Subcutaneous adipose tissue (tissue), 4 donors: Measurements from ENCODE around the gene CAMTA1. TPM values are rescaled to one million over a fixed set of nuclear protein-coding genes. Genes with fewer than 3 reads are reported as not detected.

Source experiments
- total RNA-seq, 4 donors: library from RNA; depleted of rRNA; stranded (reverse); fragments of >200 nt; gene quantifications; one replicate each; pipeline ENCODE4 v1.1.0, GENCODE V29; 2016
- TF ChIP-seq, protein P1 (sequence below): fragments of 450-650 bp; IDR thresholded peaks from one replicate; pipeline ENCODE4 v1.5.1; 2016; ENCODE audit warnings: low read depth, mild to moderate bottlenecking, control low read depth, antibody characterized with exemption, moderate library complexity

CAMTA1 gene
- total RNA-seq, 4 donors from 2014 or later: 58.6 to 82.5 (median 78.0) TPM

DNA sequence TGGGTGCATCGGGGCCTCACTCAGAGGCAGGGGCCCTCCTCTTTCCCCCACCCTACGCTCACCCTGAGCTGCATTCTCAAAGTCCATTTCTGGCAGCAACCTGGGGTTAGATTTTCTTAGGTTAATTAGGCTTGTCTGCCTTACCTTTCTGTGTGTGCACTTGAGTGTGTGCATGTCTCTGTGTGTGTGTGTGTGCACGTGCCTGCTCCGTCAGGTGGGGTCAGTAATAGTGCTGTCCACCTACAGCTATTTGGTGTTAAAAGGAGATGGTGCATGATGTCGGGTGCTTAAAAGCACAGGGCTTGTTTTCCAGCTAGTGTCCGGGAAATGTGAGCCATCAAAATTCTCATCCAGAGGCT lies 257.9 kb downstream of the CAMTA1 start:
- TF ChIP-seq, protein P1, sequence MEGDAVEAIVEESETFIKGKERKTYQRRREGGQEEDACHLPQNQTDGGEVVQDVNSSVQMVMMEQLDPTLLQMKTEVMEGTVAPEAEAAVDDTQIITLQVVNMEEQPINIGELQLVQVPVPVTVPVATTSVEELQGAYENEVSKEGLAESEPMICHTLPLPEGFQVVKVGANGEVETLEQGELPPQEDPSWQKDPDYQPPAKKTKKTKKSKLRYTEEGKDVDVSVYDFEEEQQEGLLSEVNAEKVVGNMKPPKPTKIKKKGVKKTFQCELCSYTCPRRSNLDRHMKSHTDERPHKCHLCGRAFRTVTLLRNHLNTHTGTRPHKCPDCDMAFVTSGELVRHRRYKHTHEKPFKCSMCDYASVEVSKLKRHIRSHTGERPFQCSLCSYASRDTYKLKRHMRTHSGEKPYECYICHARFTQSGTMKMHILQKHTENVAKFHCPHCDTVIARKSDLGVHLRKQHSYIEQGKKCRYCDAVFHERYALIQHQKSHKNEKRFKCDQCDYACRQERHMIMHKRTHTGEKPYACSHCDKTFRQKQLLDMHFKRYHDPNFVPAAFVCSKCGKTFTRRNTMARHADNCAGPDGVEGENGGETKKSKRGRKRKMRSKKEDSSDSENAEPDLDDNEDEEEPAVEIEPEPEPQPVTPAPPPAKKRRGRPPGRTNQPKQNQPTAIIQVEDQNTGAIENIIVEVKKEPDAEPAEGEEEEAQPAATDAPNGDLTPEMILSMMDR: no peak

DNA sequence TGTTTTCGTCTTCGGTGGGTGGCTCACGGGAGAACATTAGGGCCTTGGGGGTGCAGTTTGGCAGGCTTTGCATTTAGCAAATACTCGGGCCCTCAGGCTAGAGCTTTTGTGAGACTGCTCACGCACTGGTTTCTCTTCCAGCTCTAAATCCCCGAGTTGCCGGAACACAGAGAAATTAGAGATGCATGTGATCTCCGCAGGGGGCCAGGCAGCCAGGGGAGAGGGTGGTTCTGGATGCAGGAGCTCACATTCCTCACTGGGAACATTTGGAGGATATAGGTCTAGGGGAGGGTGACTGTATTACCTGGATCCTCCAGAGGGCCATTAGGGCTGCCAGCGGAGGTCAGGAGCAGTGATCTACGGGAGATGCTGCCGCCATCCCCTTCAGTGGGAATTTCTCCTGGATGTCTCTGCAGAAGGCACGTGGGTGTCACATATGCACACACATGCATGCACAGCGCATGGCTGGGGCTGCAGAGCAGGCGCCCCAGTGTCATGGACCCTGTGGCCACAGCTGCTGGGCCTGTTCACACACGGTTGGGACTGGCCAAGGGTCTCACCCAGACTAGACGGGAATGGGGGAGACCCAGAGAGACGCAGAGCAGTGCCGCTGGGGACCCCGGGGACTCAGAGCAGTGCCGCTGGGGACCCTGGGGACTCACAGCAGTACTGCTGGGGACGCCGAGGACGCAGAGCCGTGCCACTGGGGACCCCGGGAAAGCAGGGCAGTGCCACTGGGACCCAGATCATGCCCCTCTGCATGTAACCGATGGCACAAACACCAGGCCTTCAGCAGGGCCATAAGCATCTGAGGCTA lies 258.7 kb downstream of the CAMTA1 start:
- TF ChIP-seq, protein P1: no peak

DNA sequence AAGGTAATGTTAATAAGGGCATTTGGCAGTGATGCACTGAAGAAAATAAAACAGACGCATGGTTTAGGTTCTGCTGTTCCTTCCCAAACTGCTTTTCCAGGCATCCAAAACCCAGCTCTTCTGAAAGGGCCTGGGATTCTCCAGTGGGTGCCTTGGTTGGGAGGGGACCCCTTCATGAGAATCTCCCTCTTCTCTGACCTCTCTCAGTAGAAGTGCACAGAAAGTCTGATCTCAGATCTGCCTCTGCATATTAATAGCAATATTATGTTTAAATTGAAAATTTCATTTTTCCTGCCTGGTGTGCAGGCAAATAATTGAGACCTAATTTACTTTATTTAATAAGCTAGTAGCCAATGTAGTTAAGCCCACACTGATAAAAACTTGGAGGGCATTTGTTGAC lies 260.6 kb downstream of the CAMTA1 start:
- TF ChIP-seq, protein P1: no peak

DNA sequence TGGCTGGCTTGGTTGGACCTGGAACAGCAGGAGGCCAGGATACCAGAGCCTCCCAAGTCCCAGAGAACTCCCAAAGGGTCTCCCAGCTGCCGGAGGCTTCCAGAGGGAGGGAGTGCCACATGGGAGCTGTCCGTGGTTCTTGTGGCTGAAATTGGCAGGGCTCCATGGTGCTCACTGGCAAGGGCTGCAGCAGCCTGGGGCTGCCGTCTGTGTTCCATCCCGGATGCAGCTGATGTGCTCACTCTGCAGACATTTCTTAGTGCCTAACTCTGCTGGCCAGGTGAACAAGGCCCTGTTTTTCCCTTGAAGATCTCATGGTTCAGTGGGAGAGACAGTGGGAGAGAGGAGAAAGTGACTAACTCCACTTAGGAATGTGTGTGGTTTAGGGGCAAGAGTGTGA lies 261.1 kb downstream of the CAMTA1 start:
- TF ChIP-seq, protein P1: no peak

DNA sequence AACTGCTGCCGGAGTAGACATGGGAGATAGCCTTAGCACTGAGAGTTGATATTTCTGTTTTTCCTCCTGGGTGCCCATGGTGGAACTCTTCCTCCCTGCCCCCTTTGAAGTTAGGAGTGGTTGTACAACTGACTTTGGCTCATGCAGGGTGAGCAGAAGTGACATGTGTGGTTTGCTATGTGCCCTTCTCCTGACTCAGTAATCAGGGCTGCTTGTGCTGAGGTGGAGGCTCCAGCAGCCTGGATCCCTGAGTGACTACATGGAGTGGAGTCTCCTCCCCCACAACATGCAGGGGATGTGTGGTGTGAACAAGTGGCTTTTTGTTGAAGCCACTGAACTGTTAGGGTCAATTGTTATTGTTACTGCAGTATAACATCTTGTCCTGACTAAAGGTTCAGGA lies 261.6 kb downstream of the CAMTA1 start:
- TF ChIP-seq, protein P1: no peak

DNA sequence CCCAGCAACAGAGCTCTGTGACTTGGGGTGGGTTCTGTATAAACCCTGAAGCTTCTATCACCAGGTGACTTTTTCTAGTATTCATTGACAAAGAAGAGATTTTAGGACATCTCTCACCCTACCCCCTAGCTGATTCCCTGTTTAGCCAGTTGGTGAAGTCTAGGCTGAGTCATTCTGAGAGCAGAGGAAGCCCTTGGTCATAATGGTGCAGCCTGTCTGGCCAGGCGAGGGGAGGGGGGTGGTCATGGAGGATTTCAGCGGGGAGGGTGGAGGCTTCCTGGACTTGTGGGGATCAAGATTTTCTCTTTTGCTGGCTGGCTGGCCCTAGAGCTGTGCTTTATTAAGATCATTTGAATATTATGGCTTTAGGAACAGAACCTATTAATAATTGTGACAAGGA lies 262.6 kb downstream of the CAMTA1 start:
- TF ChIP-seq, protein P1: no peak

DNA sequence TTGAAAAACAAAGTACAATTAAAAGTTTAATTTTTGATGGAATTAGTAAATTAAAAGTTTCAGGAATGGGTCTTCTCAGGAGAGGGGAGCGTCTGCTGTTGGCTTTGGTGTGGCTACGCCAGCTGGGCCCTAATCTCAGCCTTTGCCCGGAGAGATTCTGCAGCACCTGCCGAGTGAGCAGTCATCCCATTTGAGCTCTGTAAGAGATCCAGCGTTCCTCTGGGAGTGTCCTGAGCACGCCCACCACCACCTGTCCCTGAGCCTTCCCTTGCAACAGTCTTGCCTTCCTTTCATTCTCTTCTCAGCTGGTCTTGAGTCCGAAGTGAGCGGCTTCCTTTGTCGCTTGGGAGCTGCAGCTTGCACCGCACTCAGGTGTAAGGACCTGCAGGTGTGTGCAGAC lies 263.1 kb downstream of the CAMTA1 start:
- TF ChIP-seq, protein P1: no peak
